Measurements from ENCODE around the gene PARP1.
A peak's percentile ranks its signal among the peaks of the same experiment; 100 is the strongest.
"Not testable (repeated sequence)": the region's sequence is repeated elsewhere in the genome, so short reads cannot be mapped to it uniquely, and the experiment has no call there.

PARP1 gene

DNA sequence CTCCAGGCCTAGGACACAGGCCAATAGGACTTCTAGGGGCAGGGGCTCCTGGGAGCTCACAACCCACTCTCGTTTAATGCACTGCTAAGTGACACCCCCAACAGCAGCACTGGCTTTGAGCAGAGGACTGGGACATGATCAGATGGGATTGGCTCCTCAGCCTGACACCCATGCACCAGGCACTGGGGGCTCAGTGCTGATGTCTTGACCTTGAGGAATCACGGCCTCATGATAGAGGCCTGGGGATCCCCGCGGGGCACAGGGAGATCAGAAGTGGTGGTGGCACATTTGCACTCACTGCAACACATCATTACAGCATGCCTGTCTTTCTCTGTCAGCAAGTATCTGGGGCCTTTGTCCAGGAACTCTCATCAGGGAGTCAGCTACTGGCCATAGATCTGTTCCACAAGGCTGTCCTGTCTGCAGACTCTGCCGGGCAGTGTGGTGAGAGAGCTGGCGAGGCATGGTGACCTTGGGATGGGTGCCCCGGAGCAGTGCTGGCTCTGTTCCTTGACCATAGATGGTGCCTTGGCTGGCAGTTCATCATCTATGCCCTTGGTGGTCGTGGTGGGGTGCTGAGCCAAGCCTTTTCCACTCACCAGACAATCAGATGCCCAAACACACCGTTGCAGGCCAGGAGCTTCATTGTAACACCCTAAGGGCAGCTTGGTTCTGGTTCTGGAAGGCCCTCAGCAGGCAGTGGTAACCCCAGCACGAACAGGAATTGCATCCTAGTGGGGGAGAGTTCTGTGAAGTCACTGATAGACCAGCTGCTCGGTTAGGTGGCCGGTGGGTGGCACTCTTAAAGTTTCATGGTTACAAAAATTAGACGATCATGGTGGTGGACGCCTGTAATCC lies 22.2 kb upstream of the PARP1 start:
- H3K9me3 ChIP-seq (ENCODE audit: control insufficient read depth in 2 of 2, low read length in 2 of 2) = no peaks in the 10 kb centered on the region
- H3K4me1 ChIP-seq (ENCODE audit: control insufficient read depth in 2 of 2, insufficient read depth in 2 of 2, low read length in 2 of 2) = no peaks in the 10 kb centered on the region
- H3K9ac ChIP-seq (ENCODE audit: low read depth in 1 of 2, low read length in 2 of 2) = no peak overlapping the region
- H3K27me3 ChIP-seq (ENCODE audit: control insufficient read depth in 2 of 2, insufficient read depth in 2 of 2, low read length in 2 of 2) = no peaks in the 10 kb centered on the region
- no peaks in the 10 kb centered on the region for H3K36me3 ChIP-seq (ENCODE audit: control insufficient read depth in 2 of 2, insufficient read depth in 2 of 2, low read length in 2 of 2)
- no peak overlapping the region for H3K4me3 ChIP-seq (ENCODE audit: low read length in 2 of 2)
- H3K27ac ChIP-seq (ENCODE audit: low read depth in 2 of 2, low read length in 2 of 2) = no peak overlapping the region

DNA sequence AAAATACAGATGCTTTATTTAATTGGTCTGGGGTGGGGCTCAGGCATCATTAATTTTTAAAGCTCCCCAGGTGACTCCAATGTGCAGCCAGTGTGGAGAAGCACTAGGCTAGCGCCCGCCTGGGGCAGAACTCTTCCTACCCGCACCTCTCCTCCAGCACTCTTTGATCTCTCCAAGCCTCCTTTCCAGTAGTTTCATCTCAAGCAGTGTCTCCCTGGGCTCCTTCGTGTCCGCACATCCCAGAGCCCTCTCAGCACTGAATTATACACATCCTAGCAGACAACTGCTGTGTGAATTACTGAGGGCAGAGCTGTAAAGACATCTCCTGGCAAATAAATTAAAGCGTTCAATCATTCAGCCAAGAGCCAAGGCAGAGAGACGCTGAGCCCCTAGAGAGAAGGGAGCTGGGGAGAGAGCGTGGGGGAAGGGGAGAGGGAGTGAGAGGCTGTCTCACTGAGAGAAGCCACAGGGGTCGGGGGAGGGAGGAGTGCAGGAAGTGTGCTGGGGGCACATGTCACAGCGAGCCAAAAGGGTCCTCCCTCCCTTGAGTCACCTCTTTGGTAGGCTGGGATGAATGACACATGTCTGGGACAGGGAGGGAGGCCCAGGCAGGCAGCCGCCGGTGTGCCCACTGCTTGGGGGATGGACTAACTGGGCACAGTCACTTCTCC lies 21.0 kb upstream of the PARP1 start:
- Histone ChIP-seq H3K9me3 (ENCODE audit: control insufficient read depth in 2 of 2, low read length in 2 of 2) (no peaks in the 10 kb centered on the region), H3K9ac (ENCODE audit: low read depth in 1 of 2, low read length in 2 of 2) (no peak overlapping the region), H3K36me3 (ENCODE audit: control insufficient read depth in 2 of 2, insufficient read depth in 2 of 2, low read length in 2 of 2) (no peaks in the 10 kb centered on the region), H3K4me1 (ENCODE audit: control insufficient read depth in 2 of 2, insufficient read depth in 2 of 2, low read length in 2 of 2) (no peaks in the 10 kb centered on the region), H3K27ac (ENCODE audit: low read depth in 2 of 2, low read length in 2 of 2) (no peak overlapping the region), H3K27me3 (ENCODE audit: control insufficient read depth in 2 of 2, insufficient read depth in 2 of 2, low read length in 2 of 2) (no peaks in the 10 kb centered on the region), H3K4me3 (ENCODE audit: low read length in 2 of 2) (no peak overlapping the region)

DNA sequence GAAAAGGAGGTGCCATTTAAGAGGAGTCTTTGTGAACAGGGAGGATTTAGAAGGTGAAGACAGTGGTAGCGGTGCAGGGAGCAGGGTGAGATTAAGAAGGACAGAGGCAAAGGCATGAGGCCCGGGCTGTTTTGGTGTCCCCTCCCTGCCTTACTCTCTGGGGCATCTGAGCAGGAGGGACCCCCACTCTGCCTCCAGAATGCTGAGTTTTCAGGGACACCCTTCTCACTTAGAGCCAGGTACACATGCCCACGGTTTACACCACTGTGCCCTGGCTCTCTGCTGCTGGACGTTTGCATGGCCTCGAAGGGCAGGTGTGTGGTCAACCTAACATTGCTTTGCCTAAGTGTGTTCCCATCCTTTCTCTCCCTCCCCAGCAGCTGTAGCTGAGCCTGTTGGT lies 20.5 kb upstream of the PARP1 start:
- no peaks in the 10 kb centered on the region for H3K36me3 ChIP-seq (ENCODE audit: control insufficient read depth in 2 of 2, insufficient read depth in 2 of 2, low read length in 2 of 2)
- H3K9me3 ChIP-seq (ENCODE audit: control insufficient read depth in 2 of 2, low read length in 2 of 2) = no peaks in the 10 kb centered on the region
- no peak overlapping the region for H3K4me3 ChIP-seq (ENCODE audit: low read length in 2 of 2)
- no peaks in the 10 kb centered on the region for H3K27me3 ChIP-seq (ENCODE audit: control insufficient read depth in 2 of 2, insufficient read depth in 2 of 2, low read length in 2 of 2)
- H3K4me1 ChIP-seq (ENCODE audit: control insufficient read depth in 2 of 2, insufficient read depth in 2 of 2, low read length in 2 of 2) = no peaks in the 10 kb centered on the region
- H3K9ac ChIP-seq (ENCODE audit: low read depth in 1 of 2, low read length in 2 of 2) = no peak overlapping the region
- H3K27ac ChIP-seq (ENCODE audit: low read depth in 2 of 2, low read length in 2 of 2) = no peak overlapping the region

DNA sequence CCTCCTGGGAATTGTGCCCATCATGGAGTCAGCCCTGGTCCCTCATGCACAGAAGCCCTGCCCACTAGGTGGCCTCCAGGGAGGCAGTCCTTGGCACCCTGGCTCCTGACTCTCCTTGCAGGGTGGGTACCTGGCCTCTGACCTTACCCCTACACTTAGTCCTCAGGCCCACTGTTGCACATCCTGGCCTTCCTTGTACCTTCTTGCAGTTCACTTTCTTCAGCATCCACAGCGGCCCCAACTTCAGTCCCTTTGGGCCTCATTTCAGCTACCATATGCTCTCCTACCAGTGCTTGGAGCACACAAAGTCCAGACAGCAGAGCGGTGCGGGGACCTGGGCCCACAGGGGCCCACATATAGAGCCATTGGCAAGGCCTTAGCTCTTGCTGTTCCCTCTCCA lies 19.2 kb upstream of the PARP1 start:
- no peak overlapping the region for H3K4me3 ChIP-seq (ENCODE audit: low read length in 2 of 2)
- H3K9me3 ChIP-seq (ENCODE audit: control insufficient read depth in 2 of 2, low read length in 2 of 2) = no peaks in the 10 kb centered on the region
- no peak overlapping the region for H3K9ac ChIP-seq (ENCODE audit: low read depth in 1 of 2, low read length in 2 of 2)
- H3K4me1 ChIP-seq (ENCODE audit: control insufficient read depth in 2 of 2, insufficient read depth in 2 of 2, low read length in 2 of 2) = no peaks in the 10 kb centered on the region
- no peak overlapping the region for H3K27ac ChIP-seq (ENCODE audit: low read depth in 2 of 2, low read length in 2 of 2)
- H3K36me3 ChIP-seq (ENCODE audit: control insufficient read depth in 2 of 2, insufficient read depth in 2 of 2, low read length in 2 of 2) = no peaks in the 10 kb centered on the region
- H3K27me3 ChIP-seq (ENCODE audit: control insufficient read depth in 2 of 2, insufficient read depth in 2 of 2, low read length in 2 of 2) = no peaks in the 10 kb centered on the region

DNA sequence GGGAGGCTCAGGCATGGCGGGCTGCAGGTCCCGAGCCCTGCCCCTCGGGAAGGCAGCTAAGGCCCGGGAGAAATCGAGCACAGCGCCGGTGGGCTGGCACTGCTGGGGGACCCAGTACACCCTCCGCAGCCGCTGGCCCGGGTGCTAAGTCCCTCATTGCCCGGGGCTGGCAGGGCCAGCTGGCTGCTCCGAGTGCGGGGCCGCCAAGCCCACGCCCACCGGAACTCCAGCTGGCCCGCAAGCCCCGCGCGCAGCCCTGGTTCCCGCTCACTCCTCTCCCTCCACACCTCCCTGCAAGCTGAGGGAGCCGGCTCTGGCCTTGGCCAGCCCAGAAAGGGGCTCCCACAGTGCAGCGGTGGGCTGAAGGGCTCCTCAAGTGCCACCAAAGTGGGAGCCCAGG lies 18.5 kb upstream of the PARP1 start:
- H3K4me1 ChIP-seq (ENCODE audit: control insufficient read depth in 2 of 2, insufficient read depth in 2 of 2, low read length in 2 of 2); H3K27me3 ChIP-seq (ENCODE audit: control insufficient read depth in 2 of 2, insufficient read depth in 2 of 2, low read length in 2 of 2); H3K27ac ChIP-seq (ENCODE audit: low read depth in 2 of 2, low read length in 2 of 2); H3K9me3 ChIP-seq (ENCODE audit: control insufficient read depth in 2 of 2, low read length in 2 of 2); H3K36me3 ChIP-seq (ENCODE audit: control insufficient read depth in 2 of 2, insufficient read depth in 2 of 2, low read length in 2 of 2); H3K9ac ChIP-seq (ENCODE audit: low read depth in 1 of 2, low read length in 2 of 2); H3K4me3 ChIP-seq (ENCODE audit: low read length in 2 of 2): not testable (repeated sequence)

DNA sequence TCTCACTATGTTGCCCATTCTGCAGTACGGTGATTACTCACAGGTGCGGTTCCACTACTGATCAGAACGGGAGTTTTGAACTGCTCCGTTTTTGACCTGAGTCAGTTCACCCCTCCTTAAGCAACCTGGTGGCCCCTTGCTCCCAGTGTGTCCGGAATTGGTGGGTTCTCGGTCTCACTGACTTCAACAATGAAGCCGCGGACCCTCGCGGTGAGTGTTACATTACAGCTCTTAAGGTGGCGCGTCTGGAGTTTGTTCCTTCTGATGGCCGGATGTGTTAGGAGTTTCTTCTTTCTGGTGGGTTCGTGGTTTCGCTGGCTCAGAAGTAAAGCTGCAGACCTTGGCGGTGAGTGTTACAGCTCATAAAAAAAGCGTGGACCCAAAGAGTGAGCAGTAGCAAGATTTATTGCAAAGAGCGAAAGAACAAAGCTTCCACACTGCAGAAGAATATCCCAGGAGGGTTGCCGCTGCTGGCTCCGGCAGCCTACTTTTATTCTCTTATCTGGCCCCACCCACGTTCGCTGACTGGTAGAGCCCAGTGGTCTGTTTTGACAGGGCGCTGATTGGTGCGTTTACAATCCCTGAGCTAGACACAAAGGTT lies 17.6 kb upstream of the PARP1 start:
- H3K9ac ChIP-seq (ENCODE audit: low read depth in 1 of 2, low read length in 2 of 2) = no peak overlapping the region
- no peak overlapping the region for H3K27ac ChIP-seq (ENCODE audit: low read depth in 2 of 2, low read length in 2 of 2)
- peak overlapping the region in 1 of 2 donors; percentile 44 for H3K4me3 ChIP-seq (ENCODE audit: low read length in 2 of 2)
- no peaks in the 10 kb centered on the region for H3K36me3 ChIP-seq (ENCODE audit: control insufficient read depth in 2 of 2, insufficient read depth in 2 of 2, low read length in 2 of 2)
- H3K27me3 ChIP-seq (ENCODE audit: control insufficient read depth in 2 of 2, insufficient read depth in 2 of 2, low read length in 2 of 2) = no peaks in the 10 kb centered on the region
- peaks cover 0 to 1% of the 10 kb centered on the region in 2 donors for H3K4me1 ChIP-seq (ENCODE audit: control insufficient read depth in 2 of 2, insufficient read depth in 2 of 2, low read length in 2 of 2)
- H3K9me3 ChIP-seq (ENCODE audit: control insufficient read depth in 2 of 2, low read length in 2 of 2) = no peaks in the 10 kb centered on the region

DNA sequence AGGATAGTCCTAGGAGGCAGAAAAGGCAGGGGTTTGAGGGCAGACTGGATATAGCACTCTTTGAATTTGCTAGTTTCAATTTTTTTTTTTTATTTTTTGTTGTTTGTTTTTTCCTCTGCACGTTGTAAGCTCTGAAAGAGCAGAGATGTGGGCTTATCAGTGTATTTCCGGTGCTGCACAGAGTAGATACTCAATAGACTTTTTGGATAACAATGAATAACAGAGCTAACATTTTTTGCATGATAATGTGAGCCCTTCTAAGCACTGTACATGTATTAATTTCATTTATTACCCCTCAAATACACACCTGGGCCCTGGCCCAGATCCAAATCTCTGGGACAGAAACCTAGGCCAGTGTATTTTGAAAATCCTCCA lies 17.1 kb upstream of the PARP1 start:
- H3K4me1 ChIP-seq (ENCODE audit: control insufficient read depth in 2 of 2, insufficient read depth in 2 of 2, low read length in 2 of 2) = peaks cover 0 to 5% of the 10 kb centered on the region in 2 donors
- no peak overlapping the region for H3K27ac ChIP-seq (ENCODE audit: low read depth in 2 of 2, low read length in 2 of 2)
- no peak overlapping the region for H3K9ac ChIP-seq (ENCODE audit: low read depth in 1 of 2, low read length in 2 of 2)
- no peaks in the 10 kb centered on the region for H3K9me3 ChIP-seq (ENCODE audit: control insufficient read depth in 2 of 2, low read length in 2 of 2)
- H3K36me3 ChIP-seq (ENCODE audit: control insufficient read depth in 2 of 2, insufficient read depth in 2 of 2, low read length in 2 of 2) = no peaks in the 10 kb centered on the region
- H3K27me3 ChIP-seq (ENCODE audit: control insufficient read depth in 2 of 2, insufficient read depth in 2 of 2, low read length in 2 of 2) = no peaks in the 10 kb centered on the region
- no peak overlapping the region for H3K4me3 ChIP-seq (ENCODE audit: low read length in 2 of 2)

DNA sequence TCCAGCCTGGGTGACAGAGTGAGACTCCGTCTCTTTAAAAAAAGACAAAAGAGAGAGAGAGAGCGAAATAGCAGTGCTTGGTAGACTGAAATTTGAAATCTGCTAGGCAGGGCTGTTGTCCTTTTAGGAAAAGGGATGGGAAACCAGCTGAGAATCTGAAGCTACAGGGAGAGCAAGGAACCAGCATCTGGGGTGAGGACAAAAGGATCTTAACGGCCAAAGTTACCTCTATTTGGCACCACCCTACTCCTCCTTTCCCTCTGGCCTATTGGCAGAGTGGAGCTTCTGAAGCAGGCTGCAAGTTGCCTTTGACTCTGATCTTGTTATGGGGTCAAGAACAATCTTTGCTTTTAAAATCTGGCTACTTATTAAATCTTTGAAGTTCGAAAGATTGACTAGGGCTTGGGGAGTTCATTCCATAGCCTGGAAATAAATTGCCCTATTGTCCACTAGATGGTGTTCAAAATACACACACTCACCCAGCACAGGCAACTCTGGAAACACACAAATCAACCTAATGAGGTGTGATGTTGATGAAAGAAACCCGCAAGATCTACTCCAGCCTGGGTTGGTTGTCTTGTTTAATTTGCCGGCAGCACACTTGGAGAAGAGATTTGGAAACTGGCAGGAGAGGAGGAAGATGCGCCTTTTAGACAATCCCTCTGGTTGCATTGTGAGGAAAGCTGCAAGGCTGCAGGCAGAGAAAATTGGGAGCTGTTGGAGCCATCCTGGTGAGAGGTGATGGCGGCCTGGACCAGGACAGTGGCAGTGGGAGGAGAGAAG lies 16.5 kb upstream of the PARP1 start:
- no peak overlapping the region for H3K27ac ChIP-seq (ENCODE audit: low read depth in 2 of 2, low read length in 2 of 2)
- no peaks in the 10 kb centered on the region for H3K9me3 ChIP-seq (ENCODE audit: control insufficient read depth in 2 of 2, low read length in 2 of 2)
- H3K27me3 ChIP-seq (ENCODE audit: control insufficient read depth in 2 of 2, insufficient read depth in 2 of 2, low read length in 2 of 2) = no peaks in the 10 kb centered on the region
- H3K4me3 ChIP-seq (ENCODE audit: low read length in 2 of 2) = no peak overlapping the region
- H3K4me1 ChIP-seq (ENCODE audit: control insufficient read depth in 2 of 2, insufficient read depth in 2 of 2, low read length in 2 of 2) = peaks cover 0 to 5% of the 10 kb centered on the region in 2 donors
- no peak overlapping the region for H3K9ac ChIP-seq (ENCODE audit: low read depth in 1 of 2, low read length in 2 of 2)
- H3K36me3 ChIP-seq (ENCODE audit: control insufficient read depth in 2 of 2, insufficient read depth in 2 of 2, low read length in 2 of 2) = no peaks in the 10 kb centered on the region

DNA sequence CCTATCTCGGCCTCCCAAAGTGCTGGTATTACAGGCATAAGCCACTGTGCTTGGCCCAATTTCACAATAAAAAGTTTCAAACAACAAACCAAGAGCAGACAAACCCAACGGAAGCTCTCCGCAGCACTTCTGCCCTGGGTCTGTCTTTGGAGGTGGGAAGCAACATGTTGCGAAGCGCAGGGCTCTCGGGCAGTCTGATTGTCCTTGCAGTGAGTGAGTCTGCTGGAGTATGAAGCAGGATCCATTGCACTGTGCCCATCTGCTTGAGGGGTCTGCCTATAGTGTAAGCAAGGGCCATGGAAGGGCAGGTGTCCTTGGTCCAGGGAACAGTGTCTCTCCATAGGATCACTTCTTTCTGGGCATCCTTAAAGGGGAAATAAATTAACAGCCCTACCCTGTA lies 14.6 kb upstream of the PARP1 start:
- Histone ChIP-seq H3K27ac (ENCODE audit: low read depth in 2 of 2, low read length in 2 of 2) (no peak overlapping the region), H3K4me3 (ENCODE audit: low read length in 2 of 2) (no peak overlapping the region), H3K4me1 (ENCODE audit: control insufficient read depth in 2 of 2, insufficient read depth in 2 of 2, low read length in 2 of 2) (peaks cover 0 to 5% of the 10 kb centered on the region in 2 donors), H3K27me3 (ENCODE audit: control insufficient read depth in 2 of 2, insufficient read depth in 2 of 2, low read length in 2 of 2) (no peaks in the 10 kb centered on the region), H3K36me3 (ENCODE audit: control insufficient read depth in 2 of 2, insufficient read depth in 2 of 2, low read length in 2 of 2) (no peaks in the 10 kb centered on the region), H3K9ac (ENCODE audit: low read depth in 1 of 2, low read length in 2 of 2) (no peak overlapping the region), H3K9me3 (ENCODE audit: control insufficient read depth in 2 of 2, low read length in 2 of 2) (no peaks in the 10 kb centered on the region)

DNA sequence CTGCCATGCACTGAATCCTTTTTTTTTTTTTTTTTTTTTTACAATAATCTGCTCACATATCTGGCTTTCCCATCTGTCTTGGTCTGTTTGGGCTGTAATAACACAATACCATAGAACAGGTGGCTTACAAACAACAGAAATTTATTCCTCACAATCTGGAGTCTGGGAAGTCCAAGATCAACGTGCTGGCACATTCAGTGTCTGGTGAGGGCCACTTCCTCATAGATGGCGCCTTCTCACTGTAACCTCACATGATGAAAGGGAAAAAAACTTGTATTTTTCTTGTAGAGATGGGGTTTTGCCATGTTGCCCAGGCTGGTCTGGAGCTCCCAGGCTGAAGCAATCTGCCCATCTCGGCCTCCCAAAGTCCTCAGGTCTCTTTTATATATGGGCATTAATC lies 13.0 kb upstream of the PARP1 start:
- no peak overlapping the region for H3K27ac ChIP-seq (ENCODE audit: low read depth in 2 of 2, low read length in 2 of 2)
- no peaks in the 10 kb centered on the region for H3K27me3 ChIP-seq (ENCODE audit: control insufficient read depth in 2 of 2, insufficient read depth in 2 of 2, low read length in 2 of 2)
- H3K4me1 ChIP-seq (ENCODE audit: control insufficient read depth in 2 of 2, insufficient read depth in 2 of 2, low read length in 2 of 2) = peaks cover 0 to 5% of the 10 kb centered on the region in 2 donors
- no peak overlapping the region for H3K4me3 ChIP-seq (ENCODE audit: low read length in 2 of 2)
- no peak overlapping the region for H3K9ac ChIP-seq (ENCODE audit: low read depth in 1 of 2, low read length in 2 of 2)
- H3K9me3 ChIP-seq (ENCODE audit: control insufficient read depth in 2 of 2, low read length in 2 of 2) = no peaks in the 10 kb centered on the region
- H3K36me3 ChIP-seq (ENCODE audit: control insufficient read depth in 2 of 2, insufficient read depth in 2 of 2, low read length in 2 of 2) = no peaks in the 10 kb centered on the region

Data from mucosa of rectum (tissue), 2 donors.